Measurements from ENCODE around the gene CDC42EP4. TPM values are rescaled to one million over a fixed set of nuclear protein-coding genes. Genes with fewer than 3 reads are reported as not detected.
A peak's percentile ranks its signal among the peaks of the same experiment; 100 is the strongest.

CDC42EP4 gene
- total RNA-seq, 1 experiment from 2014 or later = 48.4 TPM

- Histone ChIP-seq H3K4me1 (replicated peaks; ENCODE audit: insufficient read depth) (peaks cover 11% of the 10 kb centered on the region), H3K9me3 (ENCODE audit: insufficient read depth, low read depth) (no peaks in the 10 kb centered on the region), H3K79me2 (ENCODE audit: low read depth) (no peaks in the 10 kb centered on the region), H3K9me2 (ENCODE audit: insufficient read depth) (no peaks in the 10 kb centered on the region), H3K27ac (no peak overlapping the region), H4K20me1 (ENCODE audit: insufficient read depth) (no peaks in the 10 kb centered on the region), H3K4me2 (peak overlapping the region; percentile 48), H3K36me3 (ENCODE audit: low read depth) (no peaks in the 10 kb centered on the region), H3F3A (ENCODE audit: insufficient read depth, low read depth) (0 out of 2 replicates have a peak, but pooled peaks cover 7% of the 10 kb centered on the region), H3K4me3 (no peak overlapping the region), H3K27me3 (ENCODE audit: insufficient read depth, low read depth) (no peaks in the 10 kb centered on the region), H2AFZ (no peak overlapping the region)
- BruUV-seq (replicated peaks) = no TSS peak
- ChIA-PET POLR2A (ENCODE audit: unreplicated experiment) (interaction anchor here (0.5 to 0.7 kb wide), 5 partner anchors 49 to 886 kb away, joined by 3 to 14 read pairs (median 7); no protein-coding TSS in a partner anchor), CTCF (interaction anchor here (0.6 to 1.4 kb wide), 4 partner anchors 10 to 93 kb away, joined by 3 to 9 read pairs (median 4); no protein-coding TSS in a partner anchor)
- TF ChIP-seq EZH2 (IDR thresholded peaks at IDR 0.05; ENCODE audit: low read depth) = no peak
- TF ChIP-seq, protein P1, sequence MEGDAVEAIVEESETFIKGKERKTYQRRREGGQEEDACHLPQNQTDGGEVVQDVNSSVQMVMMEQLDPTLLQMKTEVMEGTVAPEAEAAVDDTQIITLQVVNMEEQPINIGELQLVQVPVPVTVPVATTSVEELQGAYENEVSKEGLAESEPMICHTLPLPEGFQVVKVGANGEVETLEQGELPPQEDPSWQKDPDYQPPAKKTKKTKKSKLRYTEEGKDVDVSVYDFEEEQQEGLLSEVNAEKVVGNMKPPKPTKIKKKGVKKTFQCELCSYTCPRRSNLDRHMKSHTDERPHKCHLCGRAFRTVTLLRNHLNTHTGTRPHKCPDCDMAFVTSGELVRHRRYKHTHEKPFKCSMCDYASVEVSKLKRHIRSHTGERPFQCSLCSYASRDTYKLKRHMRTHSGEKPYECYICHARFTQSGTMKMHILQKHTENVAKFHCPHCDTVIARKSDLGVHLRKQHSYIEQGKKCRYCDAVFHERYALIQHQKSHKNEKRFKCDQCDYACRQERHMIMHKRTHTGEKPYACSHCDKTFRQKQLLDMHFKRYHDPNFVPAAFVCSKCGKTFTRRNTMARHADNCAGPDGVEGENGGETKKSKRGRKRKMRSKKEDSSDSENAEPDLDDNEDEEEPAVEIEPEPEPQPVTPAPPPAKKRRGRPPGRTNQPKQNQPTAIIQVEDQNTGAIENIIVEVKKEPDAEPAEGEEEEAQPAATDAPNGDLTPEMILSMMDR (conservative IDR thresholded peaks at IDR 0.05) = no peak; the same call in 1 of the 2 replicates
- intact Hi-C loops (cut with micrococcal nuclease; ENCODE audit: unreplicated experiment) = loop anchor here (1.0 to 2.0 kb wide), 2 partner anchors 15 to 48 kb away; partner anchors contain the start of gene CDC42EP4
- peak; percentile 76 to 87 for DNase-seq
Observed at GRCh38 chr17:73359987-73360410, 48.2 kb upstream of the CDC42EP4 start.

GRCh38 chr17:73359352-73359751, 47.6 kb upstream of the CDC42EP4 start:
- CTCF ChIA-PET = interaction anchor here (0.6 to 1.4 kb wide), 4 partner anchors 11 to 93 kb away, joined by 3 to 9 read pairs (median 4); no protein-coding TSS in a partner anchor
- Histone ChIP-seq H3K36me3 (ENCODE audit: low read depth) (no peaks in the 10 kb centered on the region), H3K4me1 (replicated peaks; ENCODE audit: insufficient read depth) (peaks cover 11% of the 10 kb centered on the region), H3K9me3 (ENCODE audit: insufficient read depth, low read depth) (no peaks in the 10 kb centered on the region), H3K4me3 (no peak overlapping the region), H3K79me2 (ENCODE audit: low read depth) (no peaks in the 10 kb centered on the region), H3K27me3 (ENCODE audit: insufficient read depth, low read depth) (no peaks in the 10 kb centered on the region), H3K4me2 (0 out of 2 replicates have a peak overlapping the region, but pooled peaks have one; percentile 48), H4K20me1 (ENCODE audit: insufficient read depth) (no peaks in the 10 kb centered on the region), H3K27ac (no peak overlapping the region), H3K9me2 (ENCODE audit: insufficient read depth) (no peaks in the 10 kb centered on the region), H3F3A (ENCODE audit: insufficient read depth, low read depth) (0 out of 2 replicates have a peak, but pooled peaks cover 7% of the 10 kb centered on the region), H2AFZ (no peak overlapping the region)
- POLR2A ChIA-PET (ENCODE audit: unreplicated experiment) = interaction anchor here (0.6 kb wide), 1 partner anchor 887 kb away, joined by 7 read pairs; no protein-coding TSS in a partner anchor
- no peak for DNase-seq
- intact Hi-C loops (cut with micrococcal nuclease; ENCODE audit: unreplicated experiment) = no loop called here
- BruUV-seq (replicated peaks) = no TSS peak
- TF ChIP-seq, protein P1 (conservative IDR thresholded peaks at IDR 0.05) = no peak
- TF ChIP-seq EZH2 (IDR thresholded peaks at IDR 0.05; ENCODE audit: low read depth) = no peak

DNA sequence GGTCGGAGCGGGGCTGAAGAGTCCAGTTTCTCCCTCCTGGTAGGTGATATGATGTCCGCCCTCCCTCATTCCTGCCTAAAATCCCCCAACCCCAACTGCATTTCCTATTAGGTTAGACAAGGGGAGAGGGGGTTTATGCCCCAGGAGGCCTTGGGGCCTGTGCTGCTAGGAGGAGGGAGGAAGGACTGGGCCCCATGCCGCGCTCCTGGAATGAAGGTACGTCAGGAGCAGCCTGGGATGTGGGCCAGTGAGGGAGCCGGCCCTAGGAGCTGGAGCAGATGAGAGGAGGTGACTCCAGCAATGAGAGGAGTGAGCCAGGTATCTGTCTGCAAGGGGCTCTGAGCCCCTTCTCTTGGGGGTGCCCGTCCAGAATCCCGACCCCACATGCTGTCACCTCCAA, 46.9 kb upstream of the CDC42EP4 start:
- BruUV-seq (replicated peaks) = no TSS peak

More for the DNA sequence above, 46.9 kb upstream of the CDC42EP4 start:
- Histone ChIP-seq H3K4me3 (no peak overlapping the region), H3K27ac (no peak overlapping the region), H3K36me3 (ENCODE audit: low read depth) (no peaks in the 10 kb centered on the region), H3K9me2 (ENCODE audit: insufficient read depth) (no peaks in the 10 kb centered on the region), H3K4me1 (replicated peaks; ENCODE audit: insufficient read depth) (peaks cover 11% of the 10 kb centered on the region), H3K4me2 (no peak overlapping the region), H3K27me3 (ENCODE audit: insufficient read depth, low read depth) (no peaks in the 10 kb centered on the region), H2AFZ (no peak overlapping the region), H3F3A (ENCODE audit: insufficient read depth, low read depth) (0 out of 2 replicates have a peak, but pooled peaks cover 7% of the 10 kb centered on the region), H3K9me3 (ENCODE audit: insufficient read depth, low read depth) (no peaks in the 10 kb centered on the region), H3K79me2 (ENCODE audit: low read depth) (no peaks in the 10 kb centered on the region), H4K20me1 (ENCODE audit: insufficient read depth) (no peaks in the 10 kb centered on the region)
- no peak for TF ChIP-seq EZH2 (IDR thresholded peaks at IDR 0.05; ENCODE audit: low read depth)
- TF ChIP-seq, protein P1 (conservative IDR thresholded peaks at IDR 0.05) = no peak
- intact Hi-C loops (cut with micrococcal nuclease; ENCODE audit: unreplicated experiment) = no loop called here
- CTCF ChIA-PET = no interaction called here
- POLR2A ChIA-PET (ENCODE audit: unreplicated experiment) = no interaction called here
- no peak for DNase-seq
